8988T (cell line): ENCODE results near the gene CCDC33.
A peak's percentile ranks its signal among the peaks of the same experiment; 100 is the strongest.

ENCODE experiments used
- DNase-seq: peaks from one replicate; pipeline ENCODE4 v3.0.0; 2011

CCDC33 gene

GRCh38 chr15:74291101-74292071 lies 55.3 kb downstream of the CCDC33 start:
- DNase-seq: peak; percentile 55

DNA sequence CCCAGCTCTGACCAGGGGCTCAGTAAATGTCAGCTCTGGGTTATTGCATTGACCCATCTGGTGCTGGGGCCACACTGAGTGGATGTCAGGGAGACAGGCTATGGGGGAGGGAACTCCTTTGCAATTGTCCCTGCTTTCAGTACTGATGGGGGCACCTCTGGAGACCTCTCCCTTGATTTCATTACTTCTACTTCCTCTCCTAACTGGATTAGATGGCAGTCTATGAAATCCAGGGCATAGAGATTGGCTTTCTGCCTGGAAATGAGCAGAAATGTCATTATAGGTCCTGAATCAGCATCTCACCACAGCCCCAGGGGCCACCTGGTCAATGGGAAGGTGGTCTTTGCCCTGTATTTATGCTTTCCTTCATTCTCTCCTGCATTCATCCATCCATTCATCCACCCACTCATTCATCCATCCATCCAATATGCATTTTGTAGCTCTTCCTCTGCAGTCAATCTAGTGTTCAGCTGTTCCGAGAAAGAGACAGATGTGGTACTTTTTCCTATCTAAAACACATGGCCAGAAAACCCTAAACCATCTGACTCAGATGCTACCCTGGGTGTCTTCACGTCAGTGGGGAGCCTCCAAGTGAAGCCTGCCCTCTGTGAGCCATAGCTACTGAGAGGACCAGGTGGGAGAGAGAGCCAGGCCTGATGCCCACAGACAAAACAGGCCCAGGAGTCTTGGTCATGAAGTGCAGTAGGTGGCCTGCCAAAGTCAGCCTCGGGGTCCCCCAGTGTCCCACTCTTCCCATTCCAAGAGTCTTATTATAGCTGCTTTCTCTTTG lies 57.1 kb downstream of the CCDC33 start:
- no peak for DNase-seq

GRCh38 chr15:74294010-74294409 lies 57.9 kb downstream of the CCDC33 start:
- DNase-seq: no peak

- DNase-seq: no peak
Measured at GRCh38 chr15:74295800-74296199, 59.7 kb downstream of the CCDC33 start.

- no peak for DNase-seq
Measured at GRCh38 chr15:74297887-74298286, 61.8 kb downstream of the CCDC33 start.

DNA sequence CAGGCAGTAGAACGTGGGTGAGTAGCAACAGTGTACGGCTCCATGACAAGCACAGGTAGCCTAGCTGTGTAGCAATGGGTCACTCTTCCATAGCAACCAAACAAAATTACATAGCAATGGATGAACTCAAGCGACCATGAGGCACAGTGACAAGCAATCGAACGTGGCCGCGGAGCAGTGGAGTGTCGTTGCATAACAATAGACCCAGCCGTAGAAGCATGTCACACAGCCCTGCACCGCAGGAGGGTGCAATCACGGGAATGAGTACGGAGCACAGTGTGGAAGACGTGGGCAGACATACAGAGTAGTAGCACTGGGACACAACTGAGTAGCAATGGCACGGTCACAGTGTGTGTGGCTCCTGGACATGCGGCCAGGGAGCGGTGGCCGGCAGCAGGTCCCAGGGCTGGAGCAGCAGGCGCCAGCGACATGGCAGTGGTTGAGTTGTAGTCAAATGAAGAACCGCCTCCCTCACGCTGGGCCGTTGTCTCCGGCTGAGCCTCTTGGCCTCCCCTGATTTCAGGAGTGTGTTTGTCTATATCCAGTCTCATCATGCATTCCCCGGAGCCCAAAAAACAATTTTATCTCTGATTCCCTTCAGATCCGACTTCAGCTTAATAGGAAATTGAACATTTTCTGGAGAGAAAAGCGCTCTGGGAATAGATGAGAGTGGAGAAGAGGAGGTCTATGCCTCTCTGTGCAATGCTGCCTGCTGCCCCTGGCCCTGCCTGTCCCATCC lies 64.1 kb downstream of the CCDC33 start:
- no peak for DNase-seq

DNA sequence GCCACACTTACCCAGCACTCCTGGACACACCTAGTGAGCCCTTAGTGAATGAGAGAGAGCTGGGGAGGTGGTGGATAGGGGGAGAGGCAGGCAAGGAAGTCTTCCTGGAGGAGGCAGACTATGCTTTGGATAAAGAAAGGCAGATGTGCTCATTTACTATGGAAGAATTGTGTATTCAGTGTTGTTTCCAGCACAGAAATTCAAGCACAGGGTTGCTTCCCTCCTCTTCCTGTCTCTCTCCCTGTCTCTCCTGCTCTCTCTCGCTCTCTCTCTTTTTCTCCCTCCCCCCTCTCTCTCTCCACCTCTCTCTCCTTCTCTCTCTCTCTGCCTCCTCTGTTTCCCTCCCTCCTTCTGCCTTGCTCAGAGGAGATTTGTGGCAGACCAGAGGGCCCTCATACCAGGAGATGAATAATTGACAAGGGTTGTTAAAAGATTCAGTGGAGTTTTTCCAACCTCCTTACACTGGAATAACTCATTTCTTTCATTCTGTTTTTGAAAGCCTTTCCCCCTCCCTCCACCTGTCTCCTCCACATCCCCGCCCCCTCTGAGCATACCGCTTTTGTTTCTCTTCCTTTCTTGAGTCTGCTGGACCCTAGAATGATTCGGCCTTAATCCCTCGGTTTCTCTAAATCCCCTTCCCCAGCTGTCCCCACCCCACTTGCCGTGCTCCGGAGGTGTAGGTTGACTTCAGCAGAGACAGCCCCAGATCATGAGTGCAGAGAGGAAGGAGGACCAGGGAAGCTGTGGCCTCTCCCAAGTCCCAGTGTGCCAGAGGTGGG lies 65.6 kb downstream of the CCDC33 start:
- no peak for DNase-seq

DNA sequence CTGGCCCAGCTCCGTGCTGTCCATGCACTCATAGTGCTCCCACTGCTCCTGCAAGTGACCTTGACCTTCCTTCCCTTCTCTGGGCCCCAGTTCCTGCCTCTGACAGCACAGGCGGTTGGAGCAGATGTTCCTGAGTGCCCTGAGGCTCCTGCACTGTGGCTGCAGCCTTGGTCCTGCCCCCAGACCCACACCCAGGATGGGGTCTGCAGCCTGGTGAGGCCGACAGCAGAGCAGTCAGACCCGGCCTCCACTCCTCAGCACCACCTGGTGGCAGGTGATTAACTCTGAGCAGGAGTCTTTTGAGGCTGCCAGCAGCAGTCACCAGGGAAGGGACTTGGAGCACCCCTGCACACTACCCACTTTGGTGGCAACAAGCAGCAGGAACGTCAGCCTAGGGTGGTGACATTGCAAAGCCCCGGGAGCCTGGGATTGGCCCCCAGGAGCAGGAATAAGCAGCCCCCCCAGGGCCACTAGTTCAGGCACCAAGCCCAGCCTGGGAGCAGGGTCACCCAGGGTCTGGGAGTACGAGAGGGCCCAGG lies 66.8 kb downstream of the CCDC33 start:
- DNase-seq: peak; percentile 56

- no peak for DNase-seq
Measured at GRCh38 chr15:74303741-74304309, 67.7 kb downstream of the CCDC33 start.

- DNase-seq: no peak
Measured at GRCh38 chr15:74304431-74304830, 68.3 kb downstream of the CCDC33 start.

DNA sequence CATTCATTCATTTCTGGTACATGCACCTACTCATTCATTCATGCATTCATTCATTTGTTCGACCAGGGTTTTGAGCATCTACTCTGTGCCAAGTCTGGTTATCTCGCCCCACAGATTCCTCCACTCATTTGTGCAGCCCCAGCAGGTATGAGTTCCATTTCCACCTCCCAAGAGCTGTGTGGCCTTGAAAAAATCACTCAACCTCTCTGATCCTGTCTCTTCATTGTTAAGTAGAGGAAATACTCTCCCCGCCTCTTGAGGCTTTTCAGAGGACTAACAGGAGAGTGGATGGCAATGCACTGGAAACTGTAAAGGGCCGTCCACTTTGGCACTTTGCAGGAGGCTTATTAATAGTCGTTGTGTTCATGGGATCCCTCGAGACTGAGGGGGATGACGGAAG lies 69.6 kb downstream of the CCDC33 start:
- no peak for DNase-seq

GRCh38 chr15:74306781-74307217 lies 70.7 kb downstream of the CCDC33 start:
- DNase-seq: no peak

DNA sequence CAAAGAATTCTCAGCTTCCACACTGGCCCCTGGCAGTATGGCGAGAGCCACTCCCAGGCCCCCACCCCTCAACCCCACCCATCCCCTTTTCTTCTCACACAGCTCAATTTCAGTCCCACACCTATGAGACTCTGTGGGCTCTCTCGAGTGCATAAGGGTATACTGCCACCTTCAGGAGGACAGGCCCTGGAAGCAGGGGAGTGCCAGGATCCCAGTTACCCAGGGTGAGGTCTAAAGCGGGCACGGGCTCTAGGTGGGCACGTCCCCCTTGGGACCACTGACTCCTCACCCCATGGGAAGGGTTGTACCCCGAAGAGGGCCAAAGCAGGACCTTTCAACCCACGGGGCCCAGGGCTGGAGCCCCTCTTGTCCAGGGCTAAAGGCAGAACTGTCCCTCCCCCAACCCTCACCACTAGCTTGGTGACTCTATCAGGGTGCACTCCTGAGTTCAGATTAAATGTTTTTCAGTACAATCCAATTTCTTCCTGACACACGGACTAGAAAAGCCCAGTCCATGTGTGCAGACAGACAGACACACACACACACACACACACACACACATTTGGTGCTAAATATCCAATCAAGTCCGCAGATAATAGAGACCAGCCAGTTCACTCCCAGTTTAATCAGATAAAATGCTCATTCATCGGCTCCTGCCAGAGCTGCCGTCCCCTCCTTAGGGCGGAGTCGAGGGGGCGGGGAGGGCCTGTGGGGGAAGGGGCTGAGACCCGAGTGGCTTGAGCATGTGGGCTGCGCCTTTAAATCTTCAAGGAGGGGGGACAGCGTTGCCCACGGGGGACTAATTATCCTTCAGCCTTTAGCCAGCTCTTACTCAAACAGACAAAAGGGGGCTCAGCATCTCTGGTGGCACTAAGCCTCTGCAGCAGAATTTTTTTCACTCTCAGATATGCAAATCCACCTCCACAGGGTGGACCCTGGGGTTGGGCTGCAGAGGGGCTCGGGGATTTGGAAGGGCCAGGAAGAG lies 72.0 kb downstream of the CCDC33 start:
- peak; percentile 85 for DNase-seq

DNA sequence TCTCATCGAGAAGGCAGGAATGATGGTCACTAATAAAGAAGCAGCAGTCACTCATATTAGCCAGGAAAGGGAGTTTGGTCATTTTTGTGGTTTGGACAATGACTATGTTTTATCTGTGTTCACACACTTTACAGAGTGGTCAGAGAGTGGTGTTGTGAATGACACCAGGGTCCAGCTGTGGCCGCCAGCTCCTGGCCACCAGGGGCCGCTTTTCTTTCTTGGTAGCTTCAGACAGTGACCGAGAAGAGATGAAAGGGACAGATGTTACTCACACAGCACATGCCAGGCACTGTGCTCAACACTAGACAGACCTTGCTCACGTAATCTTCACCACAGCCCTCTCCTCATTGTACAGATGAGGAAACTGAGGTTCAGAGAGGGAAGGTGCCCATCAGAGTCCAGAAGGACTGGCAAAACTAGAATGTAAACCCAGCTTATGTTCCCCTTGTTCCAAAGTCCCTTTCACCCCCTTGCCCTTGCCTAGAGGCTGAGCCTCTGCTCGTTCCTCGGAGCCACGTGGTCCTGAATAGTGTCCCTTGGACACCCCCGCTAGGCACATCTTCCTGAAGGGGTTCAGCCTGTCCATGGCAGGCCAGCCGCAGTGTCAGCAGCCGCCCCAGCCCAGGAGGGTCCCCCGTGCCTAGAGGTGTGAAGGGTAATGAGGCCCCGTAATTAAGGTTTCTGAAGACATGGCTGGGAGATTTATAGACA lies 75.8 kb downstream of the CCDC33 start:
- DNase-seq: peak; percentile 53

DNA sequence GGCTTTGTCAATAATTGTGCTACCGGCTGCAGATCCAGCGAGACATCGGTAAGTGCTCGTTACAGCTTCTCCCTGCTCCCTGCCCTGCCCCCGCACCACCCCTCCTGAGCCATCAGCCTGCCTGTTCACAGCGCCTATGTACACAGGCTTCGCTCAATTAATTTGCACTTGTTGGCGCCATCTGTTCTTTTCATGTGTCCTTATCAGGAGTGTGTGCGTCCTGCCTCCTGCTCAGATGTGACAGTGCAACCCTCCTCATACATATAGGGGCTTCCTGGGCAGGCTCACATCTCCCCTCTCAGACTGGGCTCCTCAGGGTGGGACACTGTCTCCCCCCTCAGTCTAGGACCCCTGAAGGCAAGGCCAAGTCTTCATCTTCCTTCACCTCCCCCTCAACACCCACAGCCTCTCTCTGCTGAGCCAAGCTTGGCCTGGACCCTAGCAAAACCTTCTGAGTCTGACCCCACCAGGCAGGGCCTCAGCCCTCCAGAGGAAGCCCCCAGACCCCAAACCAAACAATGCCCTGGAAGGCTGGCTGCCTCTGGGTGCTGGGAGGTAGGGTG lies 76.4 kb downstream of the CCDC33 start:
- no peak for DNase-seq

- no peak for DNase-seq
Measured at GRCh38 chr15:74313889-74314288, 77.8 kb downstream of the CCDC33 start.

DNA sequence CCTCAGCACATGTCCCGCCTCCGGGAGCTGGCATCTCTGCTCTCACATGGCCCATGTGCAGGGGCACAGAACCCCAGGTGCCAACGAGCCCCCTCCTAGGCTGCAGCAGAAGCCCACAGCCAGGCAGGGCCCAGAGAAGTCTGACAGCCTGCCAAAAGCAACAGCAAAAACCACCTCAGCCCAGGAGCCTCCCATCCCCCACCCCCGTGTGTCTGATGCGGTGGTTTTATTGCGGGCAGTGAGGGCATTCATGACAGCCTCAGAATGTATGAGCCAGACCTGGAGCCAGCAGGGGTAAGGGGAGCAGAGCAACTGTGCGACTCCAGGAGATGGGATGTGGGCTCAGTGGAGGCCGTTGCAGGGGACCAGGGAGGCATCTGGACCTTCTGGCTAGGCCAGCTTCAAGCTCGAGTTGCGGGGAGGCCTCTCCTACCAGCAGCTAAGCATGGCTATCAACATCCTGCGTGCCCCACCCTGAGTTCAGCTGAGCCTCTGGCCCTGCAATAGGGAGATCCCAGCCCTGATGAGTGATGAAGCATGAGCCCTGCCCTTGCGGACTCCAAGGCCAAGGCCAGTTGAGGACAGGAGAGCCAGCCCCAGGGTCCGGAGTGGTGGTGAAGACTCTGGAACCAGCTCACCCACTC lies 78.8 kb downstream of the CCDC33 start:
- DNase-seq: no peak

DNA sequence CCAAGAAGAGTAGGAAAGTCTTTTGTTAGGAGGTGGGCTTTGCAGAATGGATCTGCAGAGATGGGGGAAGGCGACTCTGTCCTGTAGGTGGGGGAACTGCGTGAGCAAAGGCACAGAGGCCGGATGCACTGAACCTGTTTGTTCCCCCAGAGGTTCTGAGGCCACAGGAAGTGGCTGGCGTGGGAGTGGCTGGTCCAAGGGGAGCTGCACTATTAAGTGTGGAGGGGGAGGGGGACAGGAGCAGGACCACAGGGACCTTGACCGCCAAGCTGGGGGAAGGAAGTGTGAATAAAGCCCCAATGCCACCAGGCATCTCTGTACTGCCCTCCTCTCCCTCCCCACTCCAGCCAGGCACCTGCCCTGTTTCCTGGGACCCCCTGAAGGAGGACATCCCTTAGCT lies 79.5 kb downstream of the CCDC33 start:
- no peak for DNase-seq

DNA sequence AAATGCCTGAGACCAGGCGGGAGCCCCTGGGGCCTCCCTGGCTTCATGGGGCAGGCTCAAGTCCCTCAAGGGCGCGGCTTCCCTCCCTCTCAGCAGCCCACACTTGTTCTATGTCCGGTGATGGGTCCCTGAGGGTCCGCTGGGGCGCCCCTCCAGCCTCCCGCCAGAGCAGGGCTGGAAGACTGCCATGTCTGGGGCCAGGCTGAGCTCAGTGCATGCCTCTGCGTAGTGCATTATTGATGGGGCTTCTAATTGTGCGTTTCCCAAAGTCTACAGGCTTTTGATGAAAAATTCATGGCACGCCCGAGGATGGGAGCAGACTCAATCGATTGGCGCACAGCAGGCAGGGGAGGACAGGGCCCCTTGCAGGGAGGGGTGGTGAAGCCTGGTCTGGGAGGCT lies 80.0 kb downstream of the CCDC33 start:
- DNase-seq: no peak
